Retinal pigment epithelial cell (primary cell): Measurements from ENCODE around the gene FAM222A.
A peak's percentile ranks its signal among the peaks of the same experiment; 100 is the strongest.

Experiments used
- DNase-seq: peaks from one replicate; pipeline ENCODE4 v3.0.0-alpha.2; 2010; ENCODE audit warnings: low read depth
- H3K4me3 ChIP-seq: 2 replicates; pipeline ENCODE4 v1.5.1; 2011; ENCODE audit warnings: mild to moderate bottlenecking, low read length, control low read depth, moderate library complexity
- TF ChIP-seq, protein P1 (sequence below): conservative IDR thresholded peaks from 2 replicates; pipeline ENCODE4 v1.5.1; 2011; ENCODE audit warnings: low read depth, low read length, control low read depth, inconsistent platforms

Gene FAM222A

GRCh38 chr12:109767991-109768900 is 54.6 kb downstream of the FAM222A start:
- TF ChIP-seq, protein P1, sequence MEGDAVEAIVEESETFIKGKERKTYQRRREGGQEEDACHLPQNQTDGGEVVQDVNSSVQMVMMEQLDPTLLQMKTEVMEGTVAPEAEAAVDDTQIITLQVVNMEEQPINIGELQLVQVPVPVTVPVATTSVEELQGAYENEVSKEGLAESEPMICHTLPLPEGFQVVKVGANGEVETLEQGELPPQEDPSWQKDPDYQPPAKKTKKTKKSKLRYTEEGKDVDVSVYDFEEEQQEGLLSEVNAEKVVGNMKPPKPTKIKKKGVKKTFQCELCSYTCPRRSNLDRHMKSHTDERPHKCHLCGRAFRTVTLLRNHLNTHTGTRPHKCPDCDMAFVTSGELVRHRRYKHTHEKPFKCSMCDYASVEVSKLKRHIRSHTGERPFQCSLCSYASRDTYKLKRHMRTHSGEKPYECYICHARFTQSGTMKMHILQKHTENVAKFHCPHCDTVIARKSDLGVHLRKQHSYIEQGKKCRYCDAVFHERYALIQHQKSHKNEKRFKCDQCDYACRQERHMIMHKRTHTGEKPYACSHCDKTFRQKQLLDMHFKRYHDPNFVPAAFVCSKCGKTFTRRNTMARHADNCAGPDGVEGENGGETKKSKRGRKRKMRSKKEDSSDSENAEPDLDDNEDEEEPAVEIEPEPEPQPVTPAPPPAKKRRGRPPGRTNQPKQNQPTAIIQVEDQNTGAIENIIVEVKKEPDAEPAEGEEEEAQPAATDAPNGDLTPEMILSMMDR, result no peak
- H3K4me3 ChIP-seq, result no peak overlapping the region
- no peak for DNase-seq

- TF ChIP-seq, protein P1, result no peak
These were observed 55.5 kb downstream of the FAM222A start for GRCh38 chr12:109768901-109769670.

GRCh38 chr12:109770104-109770860 is 56.7 kb downstream of the FAM222A start:
- no peak overlapping the region for H3K4me3 ChIP-seq
- no peak for DNase-seq
- TF ChIP-seq, protein P1, result no peak

More at GRCh38 chr12:109768901-109769670, 55.5 kb downstream of the FAM222A start:
- no peak overlapping the region for H3K4me3 ChIP-seq
- DNase-seq, result no peak

GRCh38 chr12:109770861-109771670 is 57.4 kb downstream of the FAM222A start:
- TF ChIP-seq, protein P1, result no peak
- DNase-seq, result no peak
- no peak overlapping the region for H3K4me3 ChIP-seq

DNA sequence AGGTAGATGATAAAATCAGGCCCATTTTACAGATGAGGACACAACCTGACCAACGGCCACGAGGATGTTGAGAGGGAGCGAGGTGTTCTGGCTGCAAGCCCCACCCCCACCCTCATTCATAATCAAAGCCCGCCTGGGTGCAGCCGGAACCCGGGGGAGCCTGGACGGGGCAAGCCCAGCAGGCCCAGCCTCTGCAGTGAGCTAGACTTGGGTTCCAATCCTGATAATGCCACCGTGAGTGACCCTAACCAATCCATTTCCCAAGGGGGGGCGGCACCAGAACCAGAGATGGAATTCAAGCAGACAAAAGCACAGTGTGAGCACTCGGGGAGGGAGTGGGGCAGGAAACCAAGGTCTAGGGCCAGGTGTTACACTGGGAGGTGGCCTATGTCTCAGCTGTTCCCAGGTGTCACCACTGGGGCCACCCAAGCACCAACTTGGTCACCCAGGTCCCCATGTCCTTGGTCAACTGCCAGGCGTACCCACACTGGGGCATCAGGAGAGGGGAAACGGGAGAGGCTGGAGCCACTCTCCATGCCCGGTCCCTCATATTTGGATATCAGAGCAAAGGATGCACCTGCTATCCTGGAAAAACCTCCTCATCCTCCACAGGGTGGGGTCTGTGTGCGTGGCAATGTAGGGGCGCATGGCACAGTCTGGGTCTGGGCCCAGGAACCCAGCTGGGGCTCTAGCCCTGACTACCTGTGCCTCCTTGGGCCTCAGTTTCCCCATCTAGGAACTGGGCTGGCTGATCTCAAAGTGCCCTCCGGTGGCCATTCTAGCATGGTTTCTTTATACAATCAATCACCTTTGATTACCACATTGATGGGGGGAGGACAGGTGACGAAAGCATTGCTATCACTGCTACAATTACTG is 58.4 kb downstream of the FAM222A start:
- H3K4me3 ChIP-seq, result no peak overlapping the region
- DNase-seq, result no peak

More for the DNA sequence above, 58.4 kb downstream of the FAM222A start:
- TF ChIP-seq, protein P1, result peak; percentile 11
